ENCODE data around the gene C14orf132. TPM values are rescaled to one million over a fixed set of nuclear protein-coding genes. Genes with fewer than 3 reads are reported as not detected.
"Not testable (repeated sequence)": the region's sequence is repeated elsewhere in the genome, so short reads cannot be mapped to it uniquely, and the experiment has no call there.

The C14orf132 gene
- 0.20 and 0.21 TPM in 2 replicates for total RNA-seq

- intact Hi-C loops (cut with micrococcal nuclease) = no loop called here
- H3K27ac Mint-ChIP-seq = no peak within 1 kb of the TSS
- H3K27me3 Mint-ChIP-seq (ENCODE audit: insufficient read depth) = peaks cover 49% of the 10 kb centered on the region
Measured at GRCh38 chr14:96038920-96039632, at the start of gene C14orf132. TSS of gene C14orf132 (plus strand) at chr14:96039362. CDS start at chr14:96039501, 139 bp downstream.

DNA sequence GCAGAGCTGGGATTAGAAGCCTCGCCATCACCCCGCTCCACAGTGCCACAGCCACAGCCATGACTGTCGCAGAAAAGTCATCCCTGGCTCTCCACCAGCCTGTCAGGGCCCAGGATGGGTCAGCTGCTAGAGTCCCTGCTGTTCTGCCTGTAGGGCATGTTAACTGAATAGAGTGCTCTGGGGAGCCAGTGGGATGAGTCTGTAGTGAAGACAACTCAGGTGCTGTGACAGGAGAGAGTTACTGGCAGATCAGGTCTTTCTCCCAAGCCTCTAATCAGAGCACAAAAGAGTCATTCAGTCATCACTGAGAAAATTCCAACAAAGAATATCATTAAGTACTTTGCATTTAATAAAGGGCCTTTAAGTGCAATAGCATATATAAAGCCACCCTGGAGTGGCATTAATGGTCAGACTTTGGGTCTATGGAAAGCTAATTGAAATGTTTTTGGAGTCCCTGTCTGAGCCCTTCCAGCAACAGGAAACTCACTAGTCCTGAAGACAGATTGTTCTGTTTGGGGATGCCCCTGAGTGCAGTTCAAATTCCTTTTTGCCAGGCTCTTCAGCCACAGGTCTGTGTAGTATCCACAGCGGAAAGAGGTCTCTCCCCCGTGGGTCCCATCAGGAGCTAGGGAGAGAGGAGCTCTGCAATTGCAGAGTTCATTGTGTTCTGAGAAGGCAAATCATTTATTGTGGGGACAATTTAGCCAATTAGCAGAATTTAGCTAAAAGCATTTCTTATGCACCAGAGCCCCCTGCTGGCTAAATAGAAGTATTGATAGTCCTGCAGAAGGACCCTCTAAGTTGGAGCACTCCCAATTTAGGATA lies 45.2 kb upstream of the C14orf132 start:
- Mint-ChIP-seq H3K27ac (no peak overlapping the region), H3K4me1 (ENCODE audit: low read depth) (no peaks in the 10 kb centered on the region), H3K27me3 (ENCODE audit: insufficient read depth) (peaks cover 3% of the 10 kb centered on the region), H3K9me3 (peaks cover 9% of the 10 kb centered on the region), H3K36me3 (ENCODE audit: low read depth) (no peaks in the 10 kb centered on the region), H3K4me3 (no peak overlapping the region)
- DNase-seq (ENCODE audit: low spot score) = peak; percentile 3
- intact Hi-C loops (cut with micrococcal nuclease) = loop anchor here (1.0 to 10.0 kb wide), 2 partner anchors 219 to 433 kb away; no protein-coding TSS in a partner anchor

More at GRCh38 chr14:96038920-96039632, at the start of gene C14orf132:
- Mint-ChIP-seq H3K4me1 (ENCODE audit: low read depth) (peaks cover 6% of the 10 kb centered on the region), H3K9me3 (no peaks in the 10 kb centered on the region), H3K4me3 (peak within 1 kb of the TSS; percentile 69), H3K36me3 (ENCODE audit: low read depth) (no peaks in the 10 kb centered on the region)
- DNase-seq (ENCODE audit: low spot score) = peak; percentile 8

GRCh38 chr14:95994593-95994928 lies 44.6 kb upstream of the C14orf132 start:
- intact Hi-C loops (cut with micrococcal nuclease) = loop anchor here (1.0 to 10.0 kb wide), 2 partner anchors 220 to 433 kb away; no protein-coding TSS in a partner anchor

DNA sequence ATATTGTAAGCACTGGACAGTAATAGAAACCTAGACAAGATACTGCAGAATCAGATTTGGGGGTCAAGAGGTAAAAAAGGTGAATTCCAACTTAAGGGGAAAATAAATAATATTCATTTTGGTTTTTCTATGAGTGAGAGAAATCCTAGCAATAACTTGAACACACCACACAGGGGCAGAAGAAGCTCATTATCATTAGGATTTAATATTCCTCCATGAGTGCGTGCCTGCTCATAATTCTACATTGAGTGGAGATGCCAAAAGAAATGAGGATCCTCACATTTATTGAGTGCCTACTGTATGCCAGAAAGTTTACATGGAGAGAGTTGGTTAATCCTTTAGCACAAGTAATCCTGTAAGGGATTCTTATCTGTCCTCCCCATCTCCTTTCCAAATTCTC lies 40.5 kb upstream of the C14orf132 start:
- no peaks in the 10 kb centered on the region for H3K4me1 Mint-ChIP-seq (ENCODE audit: low read depth)
- H3K27ac Mint-ChIP-seq = no peak overlapping the region
- intact Hi-C loops (cut with micrococcal nuclease) = loop anchor here (10.0 kb wide), 1 partner anchor 224 kb away; no protein-coding TSS in a partner anchor
- no peak overlapping the region for H3K4me3 Mint-ChIP-seq
- H3K36me3 Mint-ChIP-seq (ENCODE audit: low read depth) = no peaks in the 10 kb centered on the region
- no peak for DNase-seq (ENCODE audit: low spot score)
- peaks cover 7% of the 10 kb centered on the region for H3K27me3 Mint-ChIP-seq (ENCODE audit: insufficient read depth)
- H3K9me3 Mint-ChIP-seq = no peaks in the 10 kb centered on the region

More at GRCh38 chr14:95994593-95994928, 44.6 kb upstream of the C14orf132 start:
- H3K4me1 Mint-ChIP-seq (ENCODE audit: low read depth) = no peaks in the 10 kb centered on the region
- H3K27ac Mint-ChIP-seq = no peak overlapping the region
- no peak overlapping the region for H3K4me3 Mint-ChIP-seq
- H3K36me3 Mint-ChIP-seq (ENCODE audit: low read depth) = no peaks in the 10 kb centered on the region
- DNase-seq (ENCODE audit: low spot score) = no peak
- peaks cover 9% of the 10 kb centered on the region for H3K9me3 Mint-ChIP-seq
- peaks cover 3% of the 10 kb centered on the region for H3K27me3 Mint-ChIP-seq (ENCODE audit: insufficient read depth)

GRCh38 chr14:96001866-96002497 lies 37.2 kb upstream of the C14orf132 start:
- Mint-ChIP-seq H3K4me3 (no peak overlapping the region), H3K36me3 (ENCODE audit: low read depth) (no peaks in the 10 kb centered on the region), H3K27me3 (ENCODE audit: insufficient read depth) (peaks cover 14% of the 10 kb centered on the region), H3K4me1 (ENCODE audit: low read depth) (no peaks in the 10 kb centered on the region), H3K27ac (no peak overlapping the region), H3K9me3 (no peaks in the 10 kb centered on the region)
- no peak for DNase-seq (ENCODE audit: low spot score)
- intact Hi-C loops (cut with micrococcal nuclease) = loop anchor here (5.0 kb wide), 1 partner anchor 275 kb away; no protein-coding TSS in a partner anchor

GRCh38 chr14:96002498-96002884 lies 36.7 kb upstream of the C14orf132 start:
- no peaks in the 10 kb centered on the region for H3K36me3 Mint-ChIP-seq (ENCODE audit: low read depth)
- no peak overlapping the region for H3K27ac Mint-ChIP-seq
- no peak for DNase-seq (ENCODE audit: low spot score)
- peaks cover 12% of the 10 kb centered on the region for H3K27me3 Mint-ChIP-seq (ENCODE audit: insufficient read depth)
- no peaks in the 10 kb centered on the region for H3K9me3 Mint-ChIP-seq
- no peak overlapping the region for H3K4me3 Mint-ChIP-seq
- intact Hi-C loops (cut with micrococcal nuclease) = loop anchor here (5.0 kb wide), 1 partner anchor 275 kb away; no protein-coding TSS in a partner anchor
- H3K4me1 Mint-ChIP-seq (ENCODE audit: low read depth) = no peaks in the 10 kb centered on the region

GRCh38 chr14:96011131-96011530 lies 28.0 kb upstream of the C14orf132 start:
- no peak overlapping the region for H3K4me3 Mint-ChIP-seq
- H3K9me3 Mint-ChIP-seq = peaks cover 18% of the 10 kb centered on the region
- intact Hi-C loops (cut with micrococcal nuclease) = no loop called here
- H3K27ac Mint-ChIP-seq = no peak overlapping the region
- no peaks in the 10 kb centered on the region for H3K36me3 Mint-ChIP-seq (ENCODE audit: low read depth)
- peaks cover 9% of the 10 kb centered on the region for H3K27me3 Mint-ChIP-seq (ENCODE audit: insufficient read depth)
- no peak for DNase-seq (ENCODE audit: low spot score)
- no peaks in the 10 kb centered on the region for H3K4me1 Mint-ChIP-seq (ENCODE audit: low read depth)

DNA sequence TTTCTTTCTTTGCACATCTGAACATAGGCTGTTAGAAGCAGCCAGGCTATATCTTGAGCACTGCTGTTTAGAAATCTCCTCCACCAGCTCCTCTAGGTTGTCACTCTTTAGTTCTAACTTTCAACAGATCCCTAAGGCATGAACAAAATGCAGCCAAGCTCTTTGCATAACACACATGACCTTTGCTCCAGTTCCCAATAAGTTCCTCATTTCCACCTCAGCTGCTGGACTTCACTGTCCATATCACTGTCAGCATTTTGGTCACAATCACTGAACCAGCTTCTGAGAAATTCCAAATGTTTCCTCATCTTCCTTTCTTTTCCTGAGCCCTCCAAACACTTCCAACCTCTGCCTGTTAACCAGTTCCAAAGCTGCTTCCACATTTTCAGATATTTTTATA lies 27.6 kb upstream of the C14orf132 start:
- Mint-ChIP-seq H3K4me3 (no peak overlapping the region), H3K27me3 (ENCODE audit: insufficient read depth) (peaks cover 9% of the 10 kb centered on the region), H3K27ac (no peak overlapping the region), H3K4me1 (ENCODE audit: low read depth) (no peaks in the 10 kb centered on the region), H3K36me3 (ENCODE audit: low read depth) (no peaks in the 10 kb centered on the region), H3K9me3 (peaks cover 18% of the 10 kb centered on the region)
- intact Hi-C loops (cut with micrococcal nuclease) = no loop called here
- DNase-seq (ENCODE audit: low spot score) = no peak

DNA sequence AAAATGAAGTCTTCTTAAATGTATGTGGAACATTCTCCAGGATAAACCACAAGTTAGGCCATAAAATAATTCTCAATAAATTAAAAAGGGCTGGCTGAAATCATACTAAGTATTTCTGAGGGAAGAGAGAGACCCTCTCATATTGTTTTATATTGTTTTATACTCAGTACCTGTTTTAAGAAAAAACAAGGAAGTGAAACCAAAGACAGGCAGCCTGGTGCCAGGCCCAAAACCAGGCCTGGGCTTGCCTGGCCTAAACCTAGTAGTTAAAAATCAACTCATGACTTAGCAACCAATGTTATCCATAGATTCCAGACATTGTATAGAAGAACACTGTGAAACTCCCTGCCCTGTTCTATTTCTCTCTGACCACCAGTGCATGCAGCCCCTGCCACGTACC lies 26.4 kb upstream of the C14orf132 start:
- Mint-ChIP-seq H3K9me3 (peaks cover 18% of the 10 kb centered on the region), H3K27me3 (ENCODE audit: insufficient read depth) (peaks cover 12% of the 10 kb centered on the region)
- H3K4me1 Mint-ChIP-seq (ENCODE audit: low read depth); DNase-seq (ENCODE audit: low spot score); H3K27ac Mint-ChIP-seq; H3K36me3 Mint-ChIP-seq (ENCODE audit: low read depth); H3K4me3 Mint-ChIP-seq; intact Hi-C loops (cut with micrococcal nuclease): not testable (repeated sequence)

- intact Hi-C loops (cut with micrococcal nuclease) = no loop called here
- no peak for DNase-seq (ENCODE audit: low spot score)
- no peaks in the 10 kb centered on the region for H3K4me1 Mint-ChIP-seq (ENCODE audit: low read depth)
- H3K27ac Mint-ChIP-seq = no peak overlapping the region
- H3K4me3 Mint-ChIP-seq = no peak overlapping the region
- H3K36me3 Mint-ChIP-seq (ENCODE audit: low read depth) = no peaks in the 10 kb centered on the region
- H3K9me3 Mint-ChIP-seq = peaks cover 18% of the 10 kb centered on the region
- peaks cover 12% of the 10 kb centered on the region for H3K27me3 Mint-ChIP-seq (ENCODE audit: insufficient read depth)
Measured at GRCh38 chr14:96014176-96014575, 25.0 kb upstream of the C14orf132 start.

GRCh38 chr14:96016501-96017160 lies 22.5 kb upstream of the C14orf132 start:
- Mint-ChIP-seq H3K4me3 (no peak overlapping the region), H3K36me3 (ENCODE audit: low read depth) (no peaks in the 10 kb centered on the region), H3K27ac (no peak overlapping the region), H3K4me1 (ENCODE audit: low read depth) (no peaks in the 10 kb centered on the region), H3K27me3 (ENCODE audit: insufficient read depth) (peaks cover 15% of the 10 kb centered on the region), H3K9me3 (peaks cover 5% of the 10 kb centered on the region)
- intact Hi-C loops (cut with micrococcal nuclease) = no loop called here
- DNase-seq (ENCODE audit: low spot score) = no peak

DNA sequence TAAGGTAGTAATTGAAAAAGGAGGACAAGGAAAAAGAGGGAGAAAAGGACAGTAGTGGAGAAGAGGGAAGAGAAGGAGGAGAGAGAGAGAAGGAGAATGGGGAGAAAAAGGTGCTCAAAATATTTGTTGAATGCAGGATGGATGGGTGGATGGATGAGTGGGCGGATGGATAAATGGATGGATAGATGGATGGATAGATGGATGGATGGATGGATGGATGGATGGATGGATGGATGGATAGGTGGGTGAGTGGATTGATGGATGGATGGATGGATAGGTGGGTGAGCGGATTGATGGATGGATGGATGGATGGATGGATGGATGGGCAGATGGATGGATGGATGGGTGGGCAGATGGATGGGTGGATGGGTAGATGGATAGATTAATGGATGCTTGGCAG lies 21.3 kb upstream of the C14orf132 start:
- no peaks in the 10 kb centered on the region for H3K36me3 Mint-ChIP-seq (ENCODE audit: low read depth)
- DNase-seq (ENCODE audit: low spot score) = no peak
- intact Hi-C loops (cut with micrococcal nuclease) = no loop called here
- no peaks in the 10 kb centered on the region for H3K4me1 Mint-ChIP-seq (ENCODE audit: low read depth)
- H3K9me3 Mint-ChIP-seq = no peaks in the 10 kb centered on the region
- H3K27me3 Mint-ChIP-seq (ENCODE audit: insufficient read depth) = peaks cover 15% of the 10 kb centered on the region
- H3K4me3 Mint-ChIP-seq = no peak overlapping the region
- no peak overlapping the region for H3K27ac Mint-ChIP-seq
